Measurements from ENCODE around the gene PAPPA. TPM values are rescaled to one million over a fixed set of nuclear protein-coding genes. Genes with fewer than 3 reads are reported as not detected.
A peak's percentile ranks its signal among the peaks of the same experiment; 100 is the strongest.

Gene PAPPA
- total and polyA plus RNA-seq, 9 of the 15 experiments (the other 6 are each of a cell fraction or from before 2014, with no cell fraction given) = 0.06 to 0.18 (median 0.11) TPM

- Histone ChIP-seq H3K79me2 (ENCODE audit: control insufficient read depth, insufficient read depth, low read length) (no peaks in the 10 kb centered on the region), H3K36me3 (ENCODE audit: control insufficient read depth, insufficient read depth, low read length) (no peaks in the 10 kb centered on the region), H3K9me1 (ENCODE audit: control insufficient read depth, insufficient read depth, low read length) (no peaks in the 10 kb centered on the region), H3K27ac (ENCODE audit: extremely low read depth, low read depth, low read length) (no peak overlapping the region), H3K9me3 (replicated peaks; ENCODE audit: control insufficient read depth, insufficient read depth, low read depth, low read length) (no peaks in the 10 kb centered on the region), H3K4me3 (no peak overlapping the region), H3K4me2 (ENCODE audit: insufficient read depth, low read length) (no peak overlapping the region), H2AFZ (ENCODE audit: low read depth, low read length) (no peak overlapping the region), H3K9ac (ENCODE audit: insufficient read depth in 1 of 2, low read depth in 2 of 2, low read length in 2 of 2) (no peak overlapping the region), H4K20me1 (replicated peaks; ENCODE audit: control insufficient read depth, insufficient read depth, low read length) (no peaks in the 10 kb centered on the region), H3K4me1 (replicated peaks in 1 of 2; ENCODE audit: control insufficient read depth in 2 of 2, insufficient read depth in 2 of 2, low read length in 2 of 2) (peaks cover 2% of the 10 kb centered on the region in 2 experiments; a peak in 2 of 5 replicates), H3K27me3 (ENCODE audit: control insufficient read depth in 2 of 2, insufficient read depth in 2 of 2, low read length in 2 of 2) (no peaks in the 10 kb centered on the region)
- WGBS (ENCODE audit: insufficient coverage, low coverage, missing lambda C conversion rate) = 23% methylated on average over 4 of the region's 4 CpGs
- in situ Hi-C loops (cut with MboI) = no loop called here
- no TSS peak for BruUV-seq (replicated peaks)
- DNase-seq (ENCODE audit: extremely low read depth in 1 of 4, low spot score in 3 of 4) (no peak), ATAC-seq (no peak), FAIRE-seq (no peak)
- CTCF ChIA-PET (ENCODE audit: low intra/inter-chr PET ratio) = no interaction called here
- POLR2A ChIA-PET = no interaction called here
- no peak for TF ChIP-seq NCOA1 (IDR thresholded peaks at IDR 0.05; ENCODE audit: low read depth)
- TF ChIP-seq ATF3 (IDR thresholded peaks at IDR 0.05) = peak; percentile 75
- no peak for TF ChIP-seq ATF3 (CRISPR knock-in tag; conservative IDR thresholded peaks at IDR 0.05)
- TF ChIP-seq ATF7 (IDR thresholded peaks at IDR 0.05) = peak; percentile 87
- TF ChIP-seq KAT2B (IDR thresholded peaks at IDR 0.05; ENCODE audit: low read depth, low read length) = no peak
- no peak for TF ChIP-seq ATF1 (CRISPR knock-in tag; IDR thresholded peaks at IDR 0.05)
- TF ChIP-seq ATF1 (tag; IDR thresholded peaks at IDR 0.05) = peak; percentile 32; the same call in 1 of the 2 replicates
- TF ChIP-seq JUND (IDR thresholded peaks at IDR 0.05; ENCODE audit: borderline replicate concordance, low read depth, low read length) = 0 out of 2 replicates have a peak, but pooled peaks have one; percentile 6
- peak; percentile 55; the same call in 1 of the 3 replicates for TF ChIP-seq JUND (tag; IDR thresholded peaks at IDR 0.05; ENCODE audit: borderline replicate concordance, low read depth, low read length)
- intact Hi-C loops (cut with micrococcal nuclease) = no loop called here
These were observed 175.9 kb downstream of the PAPPA start for GRCh38 chr9:116329470-116329869.
